Kidney (tissue), 14 donors: ENCODE measurements around the gene FAM162A. TPM values are rescaled to one million over a fixed set of nuclear protein-coding genes. Genes with fewer than 3 reads are reported as not detected.

Experiments used
- DNase-seq, 5 donors: peaks; one replicate each; pipeline ENCODE4 v3.0.0-alpha.2; 2013 to 2020
- FAIRE-seq: peaks from 2 replicates; lab custom pipeline; 2012; peaks lifted over from hg19 to GRCh38; lab: Jason Lieb, UNC
- H3K27ac ChIP-seq, 2 donors: one replicate each; pipeline ENCODE4 v1.7.0; 2013; ENCODE audit warnings: low read depth in 2 of 2, low read length in 2 of 2, inconsistent platforms in 1 of 2
- H3K27me3 ChIP-seq: one replicate; pipeline ENCODE4 v1.7.1; 2013; ENCODE audit warnings: low read length, inconsistent platforms; ENCODE audit not compliant: control insufficient read depth, insufficient read depth
- H3K36me3 ChIP-seq, 3 donors: one replicate each; pipeline versions ENCODE4 v1.7.0 to v1.7.1; 2013; ENCODE audit warnings: low read length in 3 of 3, control low read depth in 1 of 3, inconsistent platforms in 1 of 3; ENCODE audit not compliant: insufficient read depth in 3 of 3, control insufficient read depth in 2 of 3
- H3K4me1 ChIP-seq, 3 donors: one replicate each; pipeline versions ENCODE4 v1.7.0 to v1.7.1; 2013; ENCODE audit warnings: low read length in 3 of 3, inconsistent platforms in 1 of 3, low read depth in 1 of 3; ENCODE audit not compliant: control insufficient read depth in 2 of 3, insufficient read depth in 2 of 3
- H3K4me3 ChIP-seq, 3 donors: one replicate each; pipeline versions ENCODE4 v1.7.0 to v1.8.1; 2013; ENCODE audit warnings: low read length in 3 of 3, control low read depth in 1 of 3, inconsistent platforms in 1 of 3
- H3K9ac ChIP-seq, 3 donors: one replicate each; pipeline versions ENCODE4 v1.7.0 to v1.7.1; 2013; ENCODE audit warnings: low read length in 3 of 3, control low read depth in 1 of 3, inconsistent platforms in 1 of 3
- H3K9me3 ChIP-seq, 3 donors: one replicate each; pipeline versions ENCODE4 v1.7.0 to v1.7.1; 2013; ENCODE audit warnings: low read length in 3 of 3, control low read depth in 1 of 3, inconsistent platforms in 1 of 3; ENCODE audit not compliant: control insufficient read depth in 2 of 3, insufficient read depth in 1 of 3
- intact Hi-C: fragments of 100-400 bp; cut with DNase I; formaldehyde crosslinking; loops from one replicate; pipeline ENCODE4 v1.11.1; 2022
- polyA plus RNA-seq: library from polyadenylated mRNA; stranded (reverse); fragments of 350-450 nt; fragmentation: Illumina TruSeq; extraction: RNeasy Lipid Tissue Mini Kit (QIAGEN cat#74804); gene quantifications from one replicate; pipeline ENCODE4 v1.2.3, GENCODE V29; 2014; ENCODE audit warnings: low read depth, low replicate concordance; ENCODE audit not compliant: insufficient read depth
- total RNA-seq: library from RNA; stranded (reverse); fragmentation: NEBNext Ultra II Directional; extraction: Animal tissue kit (Norgen Biotek cat#: 25700); gene quantifications from one replicate; pipeline ENCODE4 v1.2.1, GENCODE V29; 2021
- TF ChIP-seq, protein P1 (sequence below): IDR thresholded peaks from 3 replicates; pipeline ENCODE4 v1.5.1; 2012; ENCODE audit warnings: mild to moderate bottlenecking, moderate library complexity, borderline replicate concordance; ENCODE audit not compliant: insufficient read depth; ENCODE audit errors: extremely low read depth
- donor health status: control.
- donor health status: control.
- donor health status: control.
- donor health status: control.
- donor health status: control.
- donor health status: DM: yes; HTN: yes; CAD: no.
- donor health status: Normal renal cell carcinoma (clear cell type).

The FAM162A gene
- total and polyA plus RNA-seq, 2 donors from 2014 or later = 46.6 to 213 TPM

DNA sequence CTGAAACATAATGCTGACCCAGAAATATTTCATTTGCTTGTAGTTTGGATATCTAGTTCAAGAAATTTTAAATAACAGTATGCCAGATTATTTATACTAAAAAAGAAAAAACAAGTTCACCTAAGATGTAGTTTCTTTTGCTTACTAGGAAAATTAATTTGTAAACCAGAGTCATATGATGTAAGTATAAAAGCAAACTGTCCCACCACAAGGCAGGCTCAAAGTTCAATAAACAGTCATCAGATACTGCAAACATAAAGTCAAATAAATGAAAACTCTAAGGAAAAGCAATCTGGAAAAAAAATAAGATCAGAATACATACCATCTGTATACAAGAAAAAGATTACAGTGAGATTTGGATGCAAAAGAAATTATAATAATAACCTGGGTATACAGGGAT, 72.1 kb downstream of the FAM162A start:
- Histone ChIP-seq H3K27me3 (no peaks in the 10 kb centered on the region), H3K27ac (peak overlapping the region in 1 of 2 donors; percentile 8), H3K36me3 (peaks cover 3 to 12% (median 11%) of the 10 kb centered on the region in 3 donors), H3K9me3 (no peaks in the 10 kb centered on the region), H3K4me3 (no peak overlapping the region), H3K4me1 (peaks cover 0 to 5% (median 0%) of the 10 kb centered on the region in 3 donors), H3K9ac (no peak overlapping the region)
- intact Hi-C loops = no loop called here
- TF ChIP-seq, protein P1, sequence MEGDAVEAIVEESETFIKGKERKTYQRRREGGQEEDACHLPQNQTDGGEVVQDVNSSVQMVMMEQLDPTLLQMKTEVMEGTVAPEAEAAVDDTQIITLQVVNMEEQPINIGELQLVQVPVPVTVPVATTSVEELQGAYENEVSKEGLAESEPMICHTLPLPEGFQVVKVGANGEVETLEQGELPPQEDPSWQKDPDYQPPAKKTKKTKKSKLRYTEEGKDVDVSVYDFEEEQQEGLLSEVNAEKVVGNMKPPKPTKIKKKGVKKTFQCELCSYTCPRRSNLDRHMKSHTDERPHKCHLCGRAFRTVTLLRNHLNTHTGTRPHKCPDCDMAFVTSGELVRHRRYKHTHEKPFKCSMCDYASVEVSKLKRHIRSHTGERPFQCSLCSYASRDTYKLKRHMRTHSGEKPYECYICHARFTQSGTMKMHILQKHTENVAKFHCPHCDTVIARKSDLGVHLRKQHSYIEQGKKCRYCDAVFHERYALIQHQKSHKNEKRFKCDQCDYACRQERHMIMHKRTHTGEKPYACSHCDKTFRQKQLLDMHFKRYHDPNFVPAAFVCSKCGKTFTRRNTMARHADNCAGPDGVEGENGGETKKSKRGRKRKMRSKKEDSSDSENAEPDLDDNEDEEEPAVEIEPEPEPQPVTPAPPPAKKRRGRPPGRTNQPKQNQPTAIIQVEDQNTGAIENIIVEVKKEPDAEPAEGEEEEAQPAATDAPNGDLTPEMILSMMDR = no peak
- no peak for DNase-seq
- no peak for FAIRE-seq

- peaks cover 0 to 5% (median 0%) of the 10 kb centered on the region in 3 donors for H3K4me1 ChIP-seq
- H3K9me3 ChIP-seq = no peaks in the 10 kb centered on the region
- no peak overlapping the region for H3K27ac ChIP-seq
- H3K36me3 ChIP-seq = peaks cover 3 to 12% (median 11%) of the 10 kb centered on the region in 3 donors
- H3K27me3 ChIP-seq = no peaks in the 10 kb centered on the region
- TF ChIP-seq, protein P1 = no peak
- intact Hi-C loops = no loop called here
- no peak overlapping the region for H3K4me3 ChIP-seq
- no peak overlapping the region for H3K9ac ChIP-seq
- DNase-seq = no peak
- FAIRE-seq = no peak
Observed at GRCh38 chr3:122457706-122458105, 73.7 kb downstream of the FAM162A start.

DNA sequence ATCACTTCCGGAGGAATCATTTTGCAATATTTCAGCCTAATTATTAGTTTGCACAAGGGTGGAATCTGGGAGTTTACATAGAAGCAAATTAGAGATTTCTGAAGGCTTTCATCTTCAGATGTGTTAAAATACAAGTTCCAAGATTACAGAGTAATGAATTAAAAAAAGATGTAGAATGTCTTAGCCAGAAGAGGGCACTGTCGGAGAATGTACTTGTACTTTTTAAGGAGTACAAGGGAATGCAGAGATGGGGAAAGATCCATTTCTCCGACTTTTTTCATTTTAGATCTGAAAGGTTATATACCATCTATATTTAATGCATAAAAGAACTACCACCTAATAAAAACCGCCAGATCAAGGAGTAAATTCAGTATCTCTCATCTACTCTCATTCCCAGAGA, 75.0 kb downstream of the FAM162A start:
- DNase-seq (peak in 2 of 5 donors; percentile 13 to 62), FAIRE-seq (peak; percentile 70)
- Histone ChIP-seq H3K9ac (no peak overlapping the region), H3K36me3 (peaks cover 3 to 11% (median 4%) of the 10 kb centered on the region in 3 donors), H3K9me3 (no peaks in the 10 kb centered on the region), H3K27ac (no peak overlapping the region), H3K27me3 (no peaks in the 10 kb centered on the region), H3K4me1 (peaks cover 0 to 5% (median 0%) of the 10 kb centered on the region in 3 donors), H3K4me3 (no peak overlapping the region)
- TF ChIP-seq, protein P1 = peak; percentile 34
- intact Hi-C loops = no loop called here

- Histone ChIP-seq H3K9ac (no peak overlapping the region), H3K9me3 (no peaks in the 10 kb centered on the region), H3K36me3 (peaks cover 3 to 11% (median 4%) of the 10 kb centered on the region in 3 donors), H3K27me3 (no peaks in the 10 kb centered on the region), H3K4me1 (no peaks in the 10 kb centered on the region), H3K27ac (no peak overlapping the region), H3K4me3 (no peak overlapping the region)
- TF ChIP-seq, protein P1 = no peak
- DNase-seq (no peak), FAIRE-seq (no peak)
- intact Hi-C loops = no loop called here
Observed at GRCh38 chr3:122461806-122462205, 77.8 kb downstream of the FAM162A start.
